Activated B cell treated with CpG ODN at 0.5 μM for 24 hours (primary cell): Measurements from ENCODE around the gene SCN1B. TPM values are rescaled to one million over a fixed set of nuclear protein-coding genes. Genes with fewer than 3 reads are reported as not detected.

ENCODE experiments used
- ATAC-seq: fragments of 200-7000 bp; cut with Tn5 transposase; one replicate; pipeline ENCODE4 v1.10.0; 2021; ENCODE audit warnings: low read depth, mild to moderate bottlenecking, moderate library complexity
- CTCF ChIA-PET: fragments of 350-600 bp; sonication (Branson Sonifier 250); formaldehyde crosslinking; loops from one replicate; lab custom pipeline; 2021; ENCODE audit warnings: antibody characterized with exemption; lab: Charles Lee
- POLR2A ChIA-PET: fragments of 350-600 bp; sonication (Branson Sonifier 250); formaldehyde crosslinking; loops from one replicate; lab custom pipeline; 2021; ENCODE audit warnings: antibody characterized with exemption; lab: Charles Lee
- DNase-seq: peaks from one replicate; pipeline ENCODE4 v3.0.0; 2022
- H3K27ac Mint-ChIP-seq: one replicate; pipeline ENCODE4 v1.8.0; 2020; ENCODE audit warnings: mixed read lengths
- H3K27me3 Mint-ChIP-seq: one replicate; pipeline ENCODE4 v1.8.0; 2021; ENCODE audit warnings: mixed read lengths
- H3K36me3 Mint-ChIP-seq: one replicate; pipeline ENCODE4 v1.8.0; 2021; ENCODE audit warnings: low read depth, mixed read lengths
- H3K4me1 Mint-ChIP-seq: one replicate; pipeline ENCODE4 v1.8.0; 2021; ENCODE audit warnings: mixed read lengths
- H3K4me3 Mint-ChIP-seq: one replicate; pipeline ENCODE4 v1.8.0; 2020; ENCODE audit warnings: mild to moderate bottlenecking, mixed read lengths
- H3K9me3 Mint-ChIP-seq: one replicate; pipeline ENCODE4 v1.8.0; 2020; ENCODE audit warnings: mixed read lengths
- CTCF ChIP-seq: fragments of 200-600 bp; IDR thresholded peaks from one replicate; pipeline ENCODE4 v1.8.0; 2022; ENCODE audit warnings: antibody characterized with exemption, mild to moderate bottlenecking
- intact Hi-C: fragments of 100-400 bp; cut with micrococcal nuclease; formaldehyde crosslinking; loops from one replicate; pipeline ENCODE4 v1.15.1; 2024
- total RNA-seq: library from RNA; stranded (reverse); gene quantifications from 2 replicates; pipeline ENCODE4 v1.2.3, GENCODE V29; 2022

SCN1B gene
- total RNA-seq, 1 donor from 2014 or later, result 0.47 TPM

- ATAC-seq (no peak), DNase-seq (no peak)
- intact Hi-C loops, result no loop called here
- peaks cover 47% of the 10 kb centered on the region for H3K4me1 Mint-ChIP-seq
- H3K9me3 Mint-ChIP-seq, result no peaks in the 10 kb centered on the region
- H3K4me3 Mint-ChIP-seq, result no peak overlapping the region
- H3K36me3 Mint-ChIP-seq, result no peaks in the 10 kb centered on the region
- TF ChIP-seq CTCF, result no peak
- no peak overlapping the region for H3K27ac Mint-ChIP-seq
- ChIA-PET POLR2A (no interaction called here), CTCF (interaction anchor here (1.6 to 1.7 kb wide), 2 partner anchors 43 to 79 kb away, joined by 4 read pairs; partner anchors contain the start of gene ZNF792)
- peaks cover 3% of the 10 kb centered on the region for H3K27me3 Mint-ChIP-seq
These were observed 12.8 kb downstream of the SCN1B start for GRCh38 chr19:35042954-35043604.

DNA sequence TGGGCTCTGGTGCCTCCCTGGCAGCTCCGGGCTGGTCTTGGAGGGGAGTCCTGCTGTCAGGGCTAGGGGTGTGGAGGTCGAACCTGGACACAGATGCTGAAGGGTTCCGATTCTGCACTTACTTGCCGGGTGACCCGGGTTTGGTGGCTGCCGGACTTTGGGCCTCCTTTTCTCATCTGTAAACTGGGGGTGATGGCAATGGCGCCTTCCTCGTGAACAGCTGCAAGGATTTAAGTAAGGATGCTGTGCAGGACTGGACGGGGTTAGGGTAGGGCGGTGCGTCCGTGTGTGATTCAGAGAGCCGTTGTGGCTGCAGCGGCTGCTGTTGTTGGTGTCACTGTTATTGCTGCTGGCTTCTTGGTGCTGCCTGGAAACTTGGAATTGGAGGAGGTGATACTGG lies 13.6 kb downstream of the SCN1B start:
- ATAC-seq, result no peak
- no peaks in the 10 kb centered on the region for H3K9me3 Mint-ChIP-seq
- H3K27me3 Mint-ChIP-seq, result peaks cover 3% of the 10 kb centered on the region
- intact Hi-C loops, result loop anchor here (2.0 kb wide), 1 partner anchor 71 kb away; no protein-coding TSS in a partner anchor
- H3K27ac Mint-ChIP-seq, result no peak overlapping the region
- H3K4me1 Mint-ChIP-seq, result peaks cover 39% of the 10 kb centered on the region
- DNase-seq, result no peak
- POLR2A ChIA-PET, result no interaction called here
- H3K36me3 Mint-ChIP-seq, result no peaks in the 10 kb centered on the region
- TF ChIP-seq CTCF, result no peak
- CTCF ChIA-PET, result interaction anchor here (1.0 to 1.7 kb wide), 9 partner anchors 12 to 80 kb away, joined by 3 to 8 read pairs (median 3); partner anchors contain the start of gene ZNF792
- no peak overlapping the region for H3K4me3 Mint-ChIP-seq

DNA sequence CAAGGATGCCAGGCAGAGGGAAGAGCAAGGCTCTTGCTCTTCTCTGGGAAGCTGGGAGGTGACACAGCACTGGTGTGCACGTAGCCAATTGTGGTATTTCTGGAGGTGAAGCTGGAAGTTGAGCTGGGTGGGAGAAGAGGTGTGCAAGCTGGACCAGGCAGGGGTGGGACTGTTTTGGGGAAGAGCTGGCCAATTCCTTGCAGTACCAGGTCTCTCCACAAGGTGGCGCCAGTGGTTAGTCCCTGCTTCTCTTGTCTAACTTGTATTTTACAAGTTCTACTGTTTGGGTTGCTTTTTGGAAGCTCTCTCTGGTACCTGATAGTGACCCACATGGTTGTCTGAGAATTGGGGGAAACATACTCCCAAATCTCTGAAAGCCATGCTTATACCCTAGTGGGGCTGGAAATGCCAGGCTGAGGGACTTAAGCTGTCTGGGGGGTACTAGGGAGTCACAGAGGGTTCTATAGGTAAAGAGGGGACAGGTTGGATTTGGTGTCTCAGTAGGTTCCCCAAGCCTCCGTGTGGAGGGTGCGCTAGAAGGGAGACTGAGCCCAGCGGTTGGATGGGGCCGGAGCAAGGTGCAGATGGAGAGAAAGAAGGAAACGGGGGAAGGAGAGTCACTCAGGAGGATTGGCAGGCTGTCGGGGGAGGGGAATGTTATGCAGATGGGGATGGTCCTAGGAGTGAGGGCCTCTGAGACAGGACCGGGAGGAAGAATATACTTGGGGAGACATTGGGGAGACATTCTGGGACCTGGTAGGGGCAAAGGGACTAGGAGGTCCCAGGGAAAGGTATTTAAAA lies 14.2 kb downstream of the SCN1B start:
- peaks cover 33% of the 10 kb centered on the region for H3K4me1 Mint-ChIP-seq
- H3K4me3 Mint-ChIP-seq, result no peak overlapping the region
- intact Hi-C loops, result loop anchor here (1.0 to 2.0 kb wide), 2 partner anchors 46 to 72 kb away; no protein-coding TSS in a partner anchor
- ChIA-PET POLR2A (no interaction called here), CTCF (interaction anchor here (0.6 to 1.7 kb wide), 11 partner anchors 11 to 171 kb away, joined by 3 to 8 read pairs (median 3); partner anchors contain the start of gene ZNF792)
- H3K36me3 Mint-ChIP-seq, result no peaks in the 10 kb centered on the region
- H3K27ac Mint-ChIP-seq, result no peak overlapping the region
- DNase-seq (peak; percentile 49), ATAC-seq (no peak)
- peaks cover 3% of the 10 kb centered on the region for H3K27me3 Mint-ChIP-seq
- TF ChIP-seq CTCF, result peak; percentile 92
- H3K9me3 Mint-ChIP-seq, result no peaks in the 10 kb centered on the region

- Mint-ChIP-seq H3K36me3 (no peaks in the 10 kb centered on the region), H3K27ac (no peak overlapping the region), H3K4me1 (peaks cover 24% of the 10 kb centered on the region), H3K9me3 (no peaks in the 10 kb centered on the region), H3K4me3 (no peak overlapping the region), H3K27me3 (peaks cover 3% of the 10 kb centered on the region)
- DNase-seq (no peak), ATAC-seq (peak; percentile 90)
- CTCF ChIA-PET, result interaction anchor here (0.7 to 2.4 kb wide), 4 partner anchors 7 to 45 kb away, joined by 3 to 6 read pairs (median 4); no protein-coding TSS in a partner anchor
- intact Hi-C loops, result loop anchor here (1.0 to 2.0 kb wide), 2 partner anchors 45 to 73 kb away; no protein-coding TSS in a partner anchor
- POLR2A ChIA-PET, result interaction anchor here (0.6 kb wide), 1 partner anchor 47 kb away, joined by 3 read pairs; no protein-coding TSS in a partner anchor
- no peak for TF ChIP-seq CTCF
These were observed 15.5 kb downstream of the SCN1B start for GRCh38 chr19:35045667-35046300.
